ENCODE measurements around the gene B3GAT2. TPM values are rescaled to one million over a fixed set of nuclear protein-coding genes. Genes with fewer than 3 reads are reported as not detected.

The B3GAT2 gene
- total RNA-seq, 1 donor from 2014 or later = not detected

DNA sequence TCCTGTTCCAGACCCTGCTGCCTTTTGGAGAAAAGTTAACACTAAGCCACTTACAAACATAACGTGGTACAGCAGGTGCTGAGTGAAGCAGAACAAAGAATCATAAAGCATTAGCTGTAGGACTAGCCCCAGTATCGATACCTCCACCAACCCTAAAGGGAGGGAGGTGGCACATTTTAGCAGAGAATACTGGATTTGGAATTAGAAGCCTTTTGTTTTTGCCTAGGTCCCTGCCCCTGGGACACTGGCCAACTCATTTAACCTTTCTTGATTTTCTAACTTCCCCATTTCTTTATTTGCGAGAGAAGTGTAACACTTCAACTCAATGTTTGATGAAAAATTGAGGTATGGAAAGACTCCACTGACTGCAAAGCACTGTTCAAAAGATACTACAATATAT, 93.5 kb downstream of the B3GAT2 start:
- Histone ChIP-seq H3K9me3 (replicated peaks) (peaks cover 5% of the 10 kb centered on the region), H3K27ac (replicated peaks) (no peak overlapping the region), H3K4me3 (no peak overlapping the region), H3K4me1 (peaks cover 8% of the 10 kb centered on the region), H3K27me3 (ENCODE audit: low read depth) (no peaks in the 10 kb centered on the region), H3K36me3 (peaks cover 30% of the 10 kb centered on the region)
- intact Hi-C loops (cut with micrococcal nuclease) = no loop called here
- TF ChIP-seq, protein P1, sequence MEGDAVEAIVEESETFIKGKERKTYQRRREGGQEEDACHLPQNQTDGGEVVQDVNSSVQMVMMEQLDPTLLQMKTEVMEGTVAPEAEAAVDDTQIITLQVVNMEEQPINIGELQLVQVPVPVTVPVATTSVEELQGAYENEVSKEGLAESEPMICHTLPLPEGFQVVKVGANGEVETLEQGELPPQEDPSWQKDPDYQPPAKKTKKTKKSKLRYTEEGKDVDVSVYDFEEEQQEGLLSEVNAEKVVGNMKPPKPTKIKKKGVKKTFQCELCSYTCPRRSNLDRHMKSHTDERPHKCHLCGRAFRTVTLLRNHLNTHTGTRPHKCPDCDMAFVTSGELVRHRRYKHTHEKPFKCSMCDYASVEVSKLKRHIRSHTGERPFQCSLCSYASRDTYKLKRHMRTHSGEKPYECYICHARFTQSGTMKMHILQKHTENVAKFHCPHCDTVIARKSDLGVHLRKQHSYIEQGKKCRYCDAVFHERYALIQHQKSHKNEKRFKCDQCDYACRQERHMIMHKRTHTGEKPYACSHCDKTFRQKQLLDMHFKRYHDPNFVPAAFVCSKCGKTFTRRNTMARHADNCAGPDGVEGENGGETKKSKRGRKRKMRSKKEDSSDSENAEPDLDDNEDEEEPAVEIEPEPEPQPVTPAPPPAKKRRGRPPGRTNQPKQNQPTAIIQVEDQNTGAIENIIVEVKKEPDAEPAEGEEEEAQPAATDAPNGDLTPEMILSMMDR (IDR thresholded peaks at IDR 0.05; ENCODE audit: borderline replicate concordance) = no peak
- no peak for DNase-seq

DNA sequence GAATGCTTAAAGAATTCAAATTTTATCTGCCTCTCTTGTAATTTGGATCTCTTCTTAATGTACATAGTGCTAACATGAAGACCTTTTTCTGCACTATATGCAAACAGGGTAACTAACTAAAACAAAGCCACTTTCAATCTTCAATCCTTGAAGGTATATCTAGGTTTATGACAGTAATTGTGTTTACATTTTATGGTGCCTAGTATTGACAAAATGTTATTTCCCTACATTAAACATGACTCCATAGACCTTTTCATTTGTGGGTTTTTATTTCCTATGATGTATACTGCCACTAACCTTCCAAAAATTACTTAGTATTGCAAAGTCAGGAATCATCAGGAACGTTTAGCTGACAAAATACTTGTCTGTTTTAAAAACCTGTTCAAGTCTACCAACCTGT, 95.9 kb downstream of the B3GAT2 start:
- no peaks in the 10 kb centered on the region for H3K27me3 ChIP-seq (ENCODE audit: low read depth)
- peaks cover 8% of the 10 kb centered on the region for H3K4me1 ChIP-seq
- no peak for DNase-seq
- TF ChIP-seq, protein P1 (IDR thresholded peaks at IDR 0.05; ENCODE audit: borderline replicate concordance) = no peak
- intact Hi-C loops (cut with micrococcal nuclease) = no loop called here
- no peaks in the 10 kb centered on the region for H3K9me3 ChIP-seq (replicated peaks)
- H3K4me3 ChIP-seq = no peak overlapping the region
- H3K27ac ChIP-seq (replicated peaks) = no peak overlapping the region
- peaks cover 47% of the 10 kb centered on the region for H3K36me3 ChIP-seq

DNA sequence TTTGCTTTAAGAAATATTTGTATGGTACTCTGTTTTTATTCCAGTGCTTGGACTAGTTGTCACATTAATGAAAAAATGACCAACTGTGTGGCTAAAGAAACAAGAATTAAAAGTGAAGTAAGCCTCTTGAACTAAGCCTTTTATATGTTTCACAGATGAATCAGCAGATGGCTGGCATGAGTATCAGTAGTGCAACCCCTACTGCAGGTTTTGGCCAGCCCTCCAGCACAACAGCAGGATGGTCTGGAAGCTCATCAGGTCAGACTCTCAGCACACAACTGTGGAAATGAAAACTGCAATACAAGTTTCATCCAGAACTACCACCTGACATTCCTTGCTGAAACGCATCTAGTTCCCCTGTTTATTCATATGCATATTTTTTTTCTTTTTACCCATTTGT, 96.8 kb downstream of the B3GAT2 start:
- intact Hi-C loops (cut with micrococcal nuclease) = no loop called here
- H3K4me3 ChIP-seq = no peak overlapping the region
- no peak for DNase-seq
- peaks cover 47% of the 10 kb centered on the region for H3K36me3 ChIP-seq
- TF ChIP-seq, protein P1 (IDR thresholded peaks at IDR 0.05; ENCODE audit: borderline replicate concordance) = no peak
- H3K4me1 ChIP-seq = peaks cover 8% of the 10 kb centered on the region
- no peaks in the 10 kb centered on the region for H3K9me3 ChIP-seq (replicated peaks)
- no peaks in the 10 kb centered on the region for H3K27me3 ChIP-seq (ENCODE audit: low read depth)
- H3K27ac ChIP-seq (replicated peaks) = no peak overlapping the region

DNA sequence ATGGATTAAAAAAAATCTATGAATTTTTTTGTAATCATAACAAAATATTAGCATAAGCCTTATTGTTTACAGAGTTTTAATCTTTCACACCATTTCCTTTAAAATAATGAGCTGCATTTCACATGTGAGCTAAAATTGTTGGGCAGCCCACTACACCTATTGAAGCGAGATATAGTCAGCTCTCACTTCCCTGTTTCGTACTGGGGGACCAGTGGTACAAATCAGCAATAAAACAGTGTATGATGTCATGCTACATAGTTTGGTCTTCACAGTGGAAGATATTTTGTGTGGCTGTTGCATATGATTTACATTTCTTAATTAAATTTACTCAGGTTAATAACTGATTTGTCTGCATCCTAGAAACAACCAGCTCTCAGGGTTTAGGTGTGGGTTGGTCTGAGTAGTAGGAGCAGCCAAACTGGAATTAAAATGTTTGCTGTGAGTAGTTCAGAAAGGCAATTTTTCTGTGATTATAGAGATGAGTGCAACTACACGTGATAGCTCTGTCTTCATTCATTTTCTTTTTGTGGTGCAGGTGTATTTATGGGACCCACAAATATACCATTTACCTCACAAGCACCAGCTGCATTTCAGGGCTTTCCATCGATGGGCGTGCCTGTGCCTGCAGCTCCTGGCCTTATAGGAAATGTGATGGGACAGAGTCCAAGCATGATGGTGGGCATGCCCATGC, 99.3 kb downstream of the B3GAT2 start:
- H3K4me3 ChIP-seq = no peak overlapping the region
- TF ChIP-seq, protein P1 (IDR thresholded peaks at IDR 0.05; ENCODE audit: borderline replicate concordance) = no peak
- H3K27ac ChIP-seq (replicated peaks) = no peak overlapping the region
- intact Hi-C loops (cut with micrococcal nuclease) = no loop called here
- peaks cover 55% of the 10 kb centered on the region for H3K36me3 ChIP-seq
- DNase-seq = no peak
- H3K9me3 ChIP-seq (replicated peaks) = no peaks in the 10 kb centered on the region
- H3K4me1 ChIP-seq = no peaks in the 10 kb centered on the region
- H3K27me3 ChIP-seq (ENCODE audit: low read depth) = no peaks in the 10 kb centered on the region

DNA sequence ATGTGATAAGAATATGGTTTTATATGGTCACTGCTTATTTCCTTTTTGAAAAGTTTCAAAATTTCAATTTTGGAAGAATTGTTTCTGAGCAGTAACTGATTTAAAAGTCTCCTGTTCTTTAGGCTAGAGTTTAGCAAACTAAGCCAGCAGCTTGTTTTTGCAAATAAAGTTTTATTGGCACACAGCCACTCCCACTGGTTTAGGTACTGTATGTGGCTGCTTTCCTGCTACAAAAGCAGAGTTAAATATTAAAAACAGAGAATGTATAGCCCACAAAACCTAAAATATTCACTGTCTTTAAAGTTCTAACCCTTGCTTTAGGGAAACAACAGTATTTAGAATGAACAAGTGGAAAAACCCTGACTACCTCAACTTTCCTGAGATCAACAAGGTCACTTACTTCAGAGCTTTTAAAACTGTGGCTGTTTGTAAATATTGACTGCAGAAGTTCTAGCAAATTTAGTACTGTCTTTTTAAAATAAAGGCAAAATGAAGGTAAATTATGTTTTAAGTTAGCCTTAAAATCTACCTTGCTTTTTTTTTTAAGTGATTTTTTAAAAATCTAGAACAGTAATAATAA, 104.1 kb downstream of the B3GAT2 start:
- TF ChIP-seq, protein P1 (IDR thresholded peaks at IDR 0.05; ENCODE audit: borderline replicate concordance) = no peak
- no peaks in the 10 kb centered on the region for H3K27me3 ChIP-seq (ENCODE audit: low read depth)
- H3K4me1 ChIP-seq = no peaks in the 10 kb centered on the region
- no peaks in the 10 kb centered on the region for H3K9me3 ChIP-seq (replicated peaks)
- peaks cover 21% of the 10 kb centered on the region for H3K36me3 ChIP-seq
- no peak for DNase-seq
- H3K27ac ChIP-seq (replicated peaks) = no peak overlapping the region
- intact Hi-C loops (cut with micrococcal nuclease) = no loop called here
- no peak overlapping the region for H3K4me3 ChIP-seq
